AG10803 (cell line): ENCODE measurements around the gene CST7.
A peak's percentile ranks its signal among the peaks of the same experiment; 100 is the strongest.

Experiments
- DNase-seq: peaks from one replicate; pipeline ENCODE4 v3.0.0; 2010; ENCODE audit warnings: low read depth
- H3K4me3 ChIP-seq: 2 replicates; pipeline ENCODE4 v1.5.1; 2011; ENCODE audit warnings: mild to moderate bottlenecking, low read length, control low read depth
- TF ChIP-seq, protein P1 (sequence below): conservative IDR thresholded peaks from 2 replicates; pipeline ENCODE4 v1.5.1; 2011; ENCODE audit warnings: mild to moderate bottlenecking, low read length, control low read depth, inconsistent platforms

Gene CST7

DNA sequence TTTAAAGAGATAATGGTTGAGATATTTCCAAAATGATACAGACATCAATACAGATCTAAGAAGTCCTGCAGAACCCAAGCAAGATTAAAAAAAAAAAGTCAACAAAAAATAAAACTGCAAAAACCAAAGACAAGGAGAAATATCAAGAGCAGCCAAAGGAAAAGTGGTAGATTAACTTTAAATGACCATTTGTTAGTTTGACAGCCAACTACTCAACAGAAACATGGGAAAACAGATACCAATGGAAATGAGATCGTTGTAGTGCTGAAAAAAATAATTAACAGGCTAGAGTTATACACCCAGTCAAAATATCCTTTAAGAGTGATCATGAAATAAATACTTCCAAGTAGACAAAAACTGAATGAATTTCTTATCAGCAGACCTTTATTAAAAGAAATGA is 53.9 kb downstream of the CST7 start:
- no peak overlapping the region for H3K4me3 ChIP-seq
- TF ChIP-seq, protein P1, sequence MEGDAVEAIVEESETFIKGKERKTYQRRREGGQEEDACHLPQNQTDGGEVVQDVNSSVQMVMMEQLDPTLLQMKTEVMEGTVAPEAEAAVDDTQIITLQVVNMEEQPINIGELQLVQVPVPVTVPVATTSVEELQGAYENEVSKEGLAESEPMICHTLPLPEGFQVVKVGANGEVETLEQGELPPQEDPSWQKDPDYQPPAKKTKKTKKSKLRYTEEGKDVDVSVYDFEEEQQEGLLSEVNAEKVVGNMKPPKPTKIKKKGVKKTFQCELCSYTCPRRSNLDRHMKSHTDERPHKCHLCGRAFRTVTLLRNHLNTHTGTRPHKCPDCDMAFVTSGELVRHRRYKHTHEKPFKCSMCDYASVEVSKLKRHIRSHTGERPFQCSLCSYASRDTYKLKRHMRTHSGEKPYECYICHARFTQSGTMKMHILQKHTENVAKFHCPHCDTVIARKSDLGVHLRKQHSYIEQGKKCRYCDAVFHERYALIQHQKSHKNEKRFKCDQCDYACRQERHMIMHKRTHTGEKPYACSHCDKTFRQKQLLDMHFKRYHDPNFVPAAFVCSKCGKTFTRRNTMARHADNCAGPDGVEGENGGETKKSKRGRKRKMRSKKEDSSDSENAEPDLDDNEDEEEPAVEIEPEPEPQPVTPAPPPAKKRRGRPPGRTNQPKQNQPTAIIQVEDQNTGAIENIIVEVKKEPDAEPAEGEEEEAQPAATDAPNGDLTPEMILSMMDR: no peak
- no peak for DNase-seq

DNA sequence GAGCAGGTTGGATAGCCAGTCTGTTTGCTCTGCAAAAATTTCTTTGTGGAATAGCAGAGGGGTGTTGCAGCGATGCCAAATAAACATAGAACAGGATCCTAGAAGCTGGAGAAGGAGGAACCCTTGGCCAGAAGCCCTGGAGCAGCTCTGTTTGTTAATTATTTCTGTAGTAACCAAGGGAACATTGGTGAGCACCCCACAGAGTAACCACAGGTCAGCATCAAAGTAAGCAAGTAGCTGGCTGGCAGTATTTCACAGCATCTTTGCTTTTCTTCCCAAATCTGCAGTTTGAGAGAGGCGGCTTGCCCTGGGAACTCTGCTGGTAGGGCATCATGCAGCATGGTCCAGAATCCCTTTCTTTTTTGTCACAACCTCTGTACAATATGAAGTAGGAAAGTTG is 56.2 kb downstream of the CST7 start:
- DNase-seq: peak; percentile 64
- no peak overlapping the region for H3K4me3 ChIP-seq
- TF ChIP-seq, protein P1: no peak

DNA sequence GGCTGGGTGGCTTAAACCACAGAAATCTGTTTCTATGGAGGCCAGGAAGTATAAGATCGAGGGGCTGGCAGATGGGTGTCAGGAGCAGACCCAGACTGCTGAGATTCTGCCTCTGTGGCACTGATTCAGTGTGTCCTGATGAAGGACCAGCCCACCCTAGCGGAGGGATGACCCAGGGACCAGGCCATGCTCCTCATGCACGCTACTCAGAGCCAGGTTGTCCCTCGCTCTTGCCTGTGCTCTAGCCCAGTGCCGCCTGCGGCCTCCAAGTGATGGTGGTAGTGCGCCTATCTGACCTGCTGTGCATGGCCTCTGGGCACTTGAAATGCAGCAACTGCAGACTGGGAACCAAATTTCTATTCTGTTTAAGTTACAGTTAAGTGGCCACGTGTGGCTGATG is 56.6 kb downstream of the CST7 start:
- no peak for DNase-seq
- no peak overlapping the region for H3K4me3 ChIP-seq
- TF ChIP-seq, protein P1: no peak

DNA sequence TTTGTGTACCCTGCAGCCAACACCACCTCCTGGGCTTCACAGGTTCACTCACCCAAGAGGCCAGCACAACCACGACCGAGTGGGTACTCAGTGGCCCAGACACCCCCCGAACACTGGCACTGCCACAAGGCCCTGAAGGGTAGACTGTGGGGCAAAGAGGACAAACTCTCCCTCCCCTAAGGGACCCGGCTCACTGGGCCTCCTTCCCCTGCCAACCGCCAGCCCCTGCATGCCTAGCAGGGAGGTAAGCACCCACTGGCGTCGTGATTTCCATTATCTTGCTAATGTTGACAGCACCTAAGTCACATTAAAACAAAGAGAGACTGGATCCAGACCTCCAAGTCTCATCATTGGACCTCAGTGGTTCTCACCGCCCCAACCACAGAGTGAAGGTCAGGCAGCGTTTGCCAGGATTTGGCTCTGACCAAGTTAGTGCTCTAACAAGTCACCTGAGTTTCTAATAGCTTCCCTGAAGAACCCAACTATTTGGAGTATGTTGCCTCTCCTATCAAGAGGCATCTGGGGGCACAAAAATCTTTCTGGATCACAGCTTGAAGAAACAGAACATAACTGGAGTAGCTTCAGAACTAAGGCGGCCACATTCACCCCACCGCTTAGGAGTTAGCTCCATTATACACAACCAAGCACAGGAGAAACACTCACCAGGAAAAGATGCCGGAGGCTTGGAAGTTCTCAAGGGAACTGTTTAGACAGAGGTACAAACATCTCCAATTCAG is 57.5 kb downstream of the CST7 start:
- no peak overlapping the region for H3K4me3 ChIP-seq
- TF ChIP-seq, protein P1: no peak
- DNase-seq: no peak

DNA sequence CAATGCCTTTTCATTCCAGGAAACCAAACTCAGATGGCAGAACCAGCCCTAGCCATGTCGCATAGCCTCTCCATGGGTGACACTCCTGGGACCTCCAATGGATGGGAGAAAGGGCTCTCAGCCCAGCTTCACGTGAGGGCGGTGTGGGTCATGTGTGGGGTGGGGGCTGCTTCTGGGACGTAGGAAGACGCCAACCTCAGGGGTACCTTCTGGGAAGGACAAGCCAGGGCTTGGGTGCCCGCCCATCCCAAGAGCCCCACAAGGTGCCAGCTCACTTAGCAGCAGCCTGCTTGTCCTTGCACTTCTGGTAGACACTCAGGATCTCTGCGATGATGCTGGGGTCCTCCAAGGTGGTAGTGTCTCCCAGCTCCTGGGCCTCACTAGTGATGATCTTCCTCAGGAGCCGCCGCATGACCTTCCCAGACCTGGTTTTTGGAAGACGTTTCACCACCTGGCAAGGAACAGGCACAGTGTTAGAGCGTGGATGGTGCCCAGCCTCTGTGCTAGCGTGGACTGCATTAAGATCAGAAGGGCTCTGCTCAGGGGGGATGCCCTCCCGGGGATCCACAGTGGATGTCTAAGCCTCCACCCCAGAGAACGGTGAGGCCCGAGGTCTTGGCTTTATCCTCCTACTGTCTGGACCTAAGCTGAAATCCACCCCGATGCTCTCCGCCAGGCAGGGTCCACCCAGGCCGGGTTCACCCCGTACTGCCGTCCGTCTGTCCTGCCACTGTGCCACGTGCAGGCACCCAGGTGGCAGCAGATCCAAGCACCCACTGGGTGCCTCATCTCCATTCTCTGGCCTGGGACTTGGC is 58.6 kb downstream of the CST7 start:
- TF ChIP-seq, protein P1: no peak
- DNase-seq: no peak
- no peak overlapping the region for H3K4me3 ChIP-seq

DNA sequence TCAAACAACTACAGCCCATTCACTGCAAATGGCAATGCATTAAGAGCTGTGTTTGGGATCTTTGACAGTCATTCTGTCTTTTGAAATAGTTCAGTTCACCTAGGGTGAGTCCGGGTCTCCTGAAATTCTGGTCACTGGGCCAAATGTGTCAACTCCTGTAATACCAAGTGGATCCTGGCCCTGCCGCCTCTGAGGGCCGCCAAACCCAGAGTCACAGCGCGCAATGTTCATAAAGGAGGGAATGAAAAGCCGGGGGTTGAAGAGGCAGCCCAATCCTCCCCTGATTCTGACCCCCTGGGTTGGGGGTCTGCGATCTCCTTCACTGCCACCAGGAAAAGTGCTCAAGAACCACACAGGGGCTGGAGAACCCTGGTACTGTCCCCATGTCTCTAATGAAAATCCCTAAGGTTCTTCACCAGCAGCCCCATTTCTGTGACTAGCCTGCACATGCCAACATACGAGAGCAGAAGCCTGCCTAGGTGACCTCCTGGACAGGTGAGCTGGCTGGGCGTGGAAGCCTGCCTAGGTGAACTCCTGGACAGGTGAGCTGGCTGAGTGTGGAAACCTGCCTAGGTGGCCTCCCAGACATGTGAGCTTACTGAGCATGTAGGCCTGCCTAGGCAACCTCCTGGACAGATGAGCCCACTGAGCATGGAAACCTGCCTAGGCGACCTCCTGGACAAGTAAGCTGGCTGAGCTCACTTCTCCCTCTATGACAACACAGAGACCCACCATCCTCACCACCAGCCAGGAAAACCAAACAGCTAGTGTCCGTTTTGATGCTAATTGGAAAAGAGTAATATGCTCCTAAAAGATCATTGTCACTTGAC is 59.5 kb downstream of the CST7 start:
- H3K4me3 ChIP-seq: no peak overlapping the region
- DNase-seq: no peak
- TF ChIP-seq, protein P1: no peak
